Loucy (cell line): Measurements from ENCODE around the gene CLIC6.

Experiments used
- EZH2phosphoT487 ChIP-seq: fragments of 200-600 bp; IDR thresholded peaks from 2 replicates; pipeline ENCODE4 v1.6.1; 2018; ENCODE audit warnings: antibody characterized with exemption, mild to moderate bottlenecking, moderate library complexity, borderline replicate concordance
- TF ChIP-seq, protein P1 (sequence below): fragments of 200-600 bp; sonication (generic); conservative IDR thresholded peaks from 2 replicates; pipeline ENCODE4 v1.5.1; 2014; ENCODE audit warnings: mild to moderate bottlenecking, antibody characterized with exemption, low read length

DNA sequence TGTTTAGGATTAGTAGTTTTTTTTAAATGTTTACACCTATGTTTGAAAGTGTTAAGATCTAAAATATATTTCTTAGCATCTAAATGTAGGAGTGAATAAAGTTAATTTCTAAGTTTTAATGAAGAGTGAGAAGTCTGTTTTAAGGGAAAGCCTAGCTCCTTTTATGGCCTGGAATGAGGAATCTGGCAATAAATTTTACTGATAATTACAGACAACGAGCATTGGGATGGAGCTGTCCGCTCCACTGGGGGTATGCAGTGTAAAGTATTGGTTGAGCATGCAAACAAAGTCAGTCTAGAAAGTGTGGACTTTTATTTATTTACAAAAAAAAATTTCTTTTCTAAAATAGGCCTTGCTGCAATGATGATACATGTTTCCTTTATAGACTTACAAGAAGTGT, 19.0 kb downstream of the CLIC6 start:
- TF ChIP-seq, protein P1, sequence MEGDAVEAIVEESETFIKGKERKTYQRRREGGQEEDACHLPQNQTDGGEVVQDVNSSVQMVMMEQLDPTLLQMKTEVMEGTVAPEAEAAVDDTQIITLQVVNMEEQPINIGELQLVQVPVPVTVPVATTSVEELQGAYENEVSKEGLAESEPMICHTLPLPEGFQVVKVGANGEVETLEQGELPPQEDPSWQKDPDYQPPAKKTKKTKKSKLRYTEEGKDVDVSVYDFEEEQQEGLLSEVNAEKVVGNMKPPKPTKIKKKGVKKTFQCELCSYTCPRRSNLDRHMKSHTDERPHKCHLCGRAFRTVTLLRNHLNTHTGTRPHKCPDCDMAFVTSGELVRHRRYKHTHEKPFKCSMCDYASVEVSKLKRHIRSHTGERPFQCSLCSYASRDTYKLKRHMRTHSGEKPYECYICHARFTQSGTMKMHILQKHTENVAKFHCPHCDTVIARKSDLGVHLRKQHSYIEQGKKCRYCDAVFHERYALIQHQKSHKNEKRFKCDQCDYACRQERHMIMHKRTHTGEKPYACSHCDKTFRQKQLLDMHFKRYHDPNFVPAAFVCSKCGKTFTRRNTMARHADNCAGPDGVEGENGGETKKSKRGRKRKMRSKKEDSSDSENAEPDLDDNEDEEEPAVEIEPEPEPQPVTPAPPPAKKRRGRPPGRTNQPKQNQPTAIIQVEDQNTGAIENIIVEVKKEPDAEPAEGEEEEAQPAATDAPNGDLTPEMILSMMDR = no peak
- no peak for TF ChIP-seq EZH2phosphoT487
